Measurements from ENCODE around the gene ROPN1L.
"Not testable (repeated sequence)": the region's sequence is repeated elsewhere in the genome, so short reads cannot be mapped to it uniquely, and the experiment has no call there.

Gene ROPN1L

GRCh38 chr5:10511741-10512640 is 70.3 kb downstream of the ROPN1L start:
- Mint-ChIP-seq H3K36me3 (no peaks in the 10 kb centered on the region), H3K4me3 (no peak overlapping the region), H3K4me1 (no peaks in the 10 kb centered on the region), H3K9me3 (no peaks in the 10 kb centered on the region), H3K27ac (no peak overlapping the region), H3K27me3 (no peaks in the 10 kb centered on the region)

GRCh38 chr5:10513501-10514442 is 72.1 kb downstream of the ROPN1L start:
- H3K4me1 Mint-ChIP-seq: no peaks in the 10 kb centered on the region
- no peaks in the 10 kb centered on the region for H3K36me3 Mint-ChIP-seq
- no peak overlapping the region for H3K27ac Mint-ChIP-seq
- H3K27me3 Mint-ChIP-seq: no peaks in the 10 kb centered on the region
- H3K9me3 Mint-ChIP-seq: no peaks in the 10 kb centered on the region
- no peak overlapping the region for H3K4me3 Mint-ChIP-seq

GRCh38 chr5:10514572-10514971 is 72.9 kb downstream of the ROPN1L start:
- H3K27ac Mint-ChIP-seq, H3K36me3 Mint-ChIP-seq, H3K9me3 Mint-ChIP-seq, H3K4me1 Mint-ChIP-seq, H3K4me3 Mint-ChIP-seq, H3K27me3 Mint-ChIP-seq: not testable (repeated sequence)

Data from activated naive CD4-positive, alpha-beta T cell treated with anti-CD3 and anti-CD28 coated beads, Interleukin-2, amount 50 U/mL, for 24 hours (primary cell).